Transverse colon (tissue), 4 donors: ENCODE data around the gene RPL9. TPM values are rescaled to one million over a fixed set of nuclear protein-coding genes. Genes with fewer than 3 reads are reported as not detected.
A peak's percentile ranks its signal among the peaks of the same experiment; 100 is the strongest.

Source experiments
- DNase-seq: peaks from one replicate; pipeline ENCODE4 v3.0.0-alpha.2; 2019
- H3K27ac ChIP-seq, 4 donors: fragments of 200-600 bp; sonication (generic); 2 replicates each; pipeline ENCODE4 v1.5.1; 2016 to 2018; ENCODE audit warnings: inconsistent platforms in 4 of 4
- H3K27me3 ChIP-seq: fragments of 200-600 bp; sonication (generic); 2 replicates; pipeline ENCODE4 v1.5.1; 2017; ENCODE audit warnings: inconsistent platforms
- H3K36me3 ChIP-seq, 4 donors: fragments of 200-600 bp; sonication (generic); 2 replicates each; pipeline ENCODE4 v1.5.1; 2017 to 2019; ENCODE audit warnings: inconsistent platforms in 4 of 4
- H3K4me1 ChIP-seq, 4 donors: fragments of 200-600 bp; sonication (generic); 2 replicates each; pipeline ENCODE4 v1.5.1; 2017 to 2020; ENCODE audit warnings: inconsistent platforms in 4 of 4
- H3K4me3 ChIP-seq, 4 donors: fragments of 200-600 bp; sonication (generic); 1 replicate in 1 of 4; 2 replicates in 3 of 4; pipeline versions ENCODE4 v1.5.1 to v1.6.1; 2017 to 2019; ENCODE audit warnings: inconsistent platforms in 4 of 4
- H3K9me3 ChIP-seq, 2 donors: fragments of 200-600 bp; sonication (generic); 2 replicates each; pipeline ENCODE4 v1.5.1; 2017 to 2019; ENCODE audit warnings: inconsistent platforms in 2 of 2
- CTCF ChIP-seq, 5 experiments: fragments of 200-600 bp in 3 of 5; fragments of 450-650 bp in 2 of 5; sonication (generic) in 3 of 5; IDR thresholded peaks; 1 replicate in 2 of 5; 2 replicates in 3 of 5; pipeline ENCODE4 v1.5.1; 2016 to 2017; ENCODE audit warnings: antibody characterized with exemption in 5 of 5, inconsistent platforms in 3 of 5, mild to moderate bottlenecking in 2 of 5, moderate library complexity in 1 of 5
- EP300 ChIP-seq: sonication (generic); formaldehyde crosslinking; IDR thresholded peaks from one replicate; pipeline ENCODE4 v1.6.1; 2017; ENCODE audit warnings: antibody characterized with exemption, low read depth
- POLR2A ChIP-seq: fragments of 450-650 bp; IDR thresholded peaks from one replicate; pipeline ENCODE4 v1.6.1; 2016; ENCODE audit warnings: antibody characterized with exemption, mild to moderate bottlenecking, moderate library complexity
- POLR2AphosphoS5 ChIP-seq, 3 donors: sonication (generic); formaldehyde crosslinking; IDR thresholded peaks; one replicate each; pipeline ENCODE4 v1.6.1; 2016; ENCODE audit warnings: antibody characterized with exemption in 3 of 3
- WGBS, 2 donors: methylation state at CpG; one replicate each; pipeline ENCODE4 v1.1.5; 2018; ENCODE audit warnings: low coverage in 1 of 2; 5-methylcytosine and 5-hydroxymethylcytosine counted together
- in situ Hi-C, 4 donors: fragments of 200-750 bp; cut with MboI; loops; one replicate each; pipeline versions ENCODE4 v1.15.0 to v1.15.1; 2017; ENCODE audit warnings: low sequenced_read_pairs in 3 of 4, low pct_ligation_motif_present in 1 of 4, low pct_unique_long_range_greater_than_20kb in 1 of 4
- intact Hi-C: fragments of 100-400 bp; cut with DNase I; formaldehyde crosslinking; loops from one replicate; pipeline ENCODE4 v1.15.1; 2023; ENCODE audit warnings: low total_unique reads
- total RNA-seq, 4 donors: library from RNA; depleted of rRNA; stranded (reverse); fragments of >200 nt; gene quantifications; one replicate each; pipeline ENCODE4 v1.1.0, GENCODE V29; 2016

The RPL9 gene
- total RNA-seq, 4 donors from 2014 or later, result 408 to 2,811 (median 1,755) TPM

- Histone ChIP-seq H3K36me3 (no peaks in the 10 kb centered on the region), H3K27ac (no peak overlapping the region), H3K4me3 (no peak overlapping the region), H3K9me3 (no peaks in the 10 kb centered on the region), H3K27me3 (no peaks in the 10 kb centered on the region), H3K4me1 (peaks cover 0 to 8% (median 0%) of the 10 kb centered on the region in 4 donors)
- 56 to 81% methylated on average over 3 to 7 of the region's 7 CpGs for WGBS, 2 donors
- intact Hi-C loops (no loop called here), in situ Hi-C loops (loop anchor here in 1 of 4 donors (25.0 kb wide), 1 partner anchor 549 kb away; no protein-coding TSS in a partner anchor)
- TF ChIP-seq CTCF (IDR thresholded peaks at IDR 0.05) (peak in 1 of 5 experiments; percentile 4), POLR2AphosphoS5 (IDR thresholded peaks at IDR 0.05) (no peak)
- no peak for DNase-seq
Observed at GRCh38 chr4:39435659-39436563, 22.8 kb downstream of the RPL9 start.

- WGBS, 2 donors, result 96% methylated on average over 8 to 11 of the region's 11 CpGs
- peaks cover 0 to 8% (median 0%) of the 10 kb centered on the region in 4 donors for H3K4me1 ChIP-seq
- DNase-seq, result no peak
- intact Hi-C loops (no loop called here), in situ Hi-C loops (loop anchor here in 1 of 4 donors (25.0 kb wide), 1 partner anchor 547 kb away; no protein-coding TSS in a partner anchor)
- H3K27ac ChIP-seq, result no peak overlapping the region
- no peak for TF ChIP-seq POLR2A
- no peak for TF ChIP-seq CTCF (IDR thresholded peaks at IDR 0.05)
- no peak for TF ChIP-seq POLR2AphosphoS5 (IDR thresholded peaks at IDR 0.05)
- no peak for TF ChIP-seq EP300
- H3K27me3 ChIP-seq, result no peaks in the 10 kb centered on the region
- H3K9me3 ChIP-seq, result no peaks in the 10 kb centered on the region
- no peaks in the 10 kb centered on the region for H3K36me3 ChIP-seq
- no peak overlapping the region for H3K4me3 ChIP-seq
Observed at GRCh38 chr4:39433878-39434492, 24.7 kb downstream of the RPL9 start.

GRCh38 chr4:39429476-39430334 is 29.0 kb downstream of the RPL9 start:
- 70 to 83% methylated on average over 2 to 4 of the region's 4 CpGs for WGBS, 2 donors
- Histone ChIP-seq H3K27me3 (no peaks in the 10 kb centered on the region), H3K36me3 (no peaks in the 10 kb centered on the region), H3K27ac (no peak overlapping the region), H3K4me3 (no peak overlapping the region), H3K4me1 (no peaks in the 10 kb centered on the region), H3K9me3 (no peaks in the 10 kb centered on the region)
- intact Hi-C loops, result no loop called here
- DNase-seq, result no peak
- no peak for TF ChIP-seq POLR2AphosphoS5 (IDR thresholded peaks at IDR 0.05)
- no peak for TF ChIP-seq CTCF (IDR thresholded peaks at IDR 0.05)
- no peak for TF ChIP-seq EP300
- TF ChIP-seq POLR2A, result no peak
- in situ Hi-C loops, result loop anchor here in 1 of 4 donors (25.0 kb wide), 1 partner anchor 542 kb away; no protein-coding TSS in a partner anchor
